Right hindlimb (tissue), 1 donor: ENCODE results near the gene GAREM1.
A peak's percentile ranks its signal among the peaks of the same experiment; 100 is the strongest.

Source experiments
- DNase-seq: peaks from one replicate; pipeline ENCODE4 v3.0.0-alpha.2; 2018

Gene GAREM1

GRCh38 chr18:32422978-32423740, 47.5 kb downstream of the GAREM1 start:
- DNase-seq = no peak

- DNase-seq = peak; percentile 35
These were observed 48.5 kb downstream of the GAREM1 start for GRCh38 chr18:32422201-32422600.

GRCh38 chr18:32420084-32420750, 50.5 kb downstream of the GAREM1 start:
- DNase-seq = no peak

DNA sequence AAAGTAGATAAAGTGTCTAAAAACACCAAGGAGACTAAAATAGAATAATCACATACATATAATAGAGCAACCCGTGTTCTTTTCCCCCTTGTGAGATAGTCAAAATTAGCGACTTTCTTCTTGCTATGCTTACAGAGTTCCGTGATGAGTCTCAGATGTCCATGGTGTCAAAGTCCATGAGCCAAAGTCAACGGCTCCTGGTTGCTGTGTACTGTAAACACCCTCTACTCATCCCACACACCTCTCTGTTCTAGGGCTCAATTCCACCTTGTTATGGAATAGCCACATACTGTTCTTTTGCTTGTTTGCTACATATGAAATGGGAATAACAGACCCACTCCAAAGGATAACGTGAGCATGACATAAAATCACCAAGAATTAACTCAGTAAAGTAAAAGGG, 52.5 kb downstream of the GAREM1 start:
- no peak for DNase-seq

- no peak for DNase-seq
These were observed 65.1 kb downstream of the GAREM1 start for GRCh38 chr18:32405588-32405987.

DNA sequence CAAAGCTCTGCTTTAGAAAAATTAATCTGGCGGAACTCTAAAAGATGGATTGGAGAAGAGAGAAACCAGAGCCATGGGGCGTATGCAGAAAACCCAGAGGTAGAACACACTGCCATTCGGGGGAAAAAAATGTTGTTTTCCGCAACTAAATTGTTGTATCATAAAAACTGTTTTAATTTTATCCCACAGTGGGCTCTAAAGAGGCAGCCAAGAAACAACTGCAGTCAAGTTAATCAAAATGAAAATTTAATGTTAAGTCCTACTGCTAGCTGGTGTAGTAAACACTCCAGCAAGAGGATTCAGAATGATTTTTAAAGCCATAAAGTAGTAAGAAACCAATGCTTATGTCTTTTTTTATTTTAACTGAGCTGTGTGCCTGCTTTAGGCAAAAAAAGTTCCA, 69.1 kb downstream of the GAREM1 start:
- DNase-seq = no peak

- DNase-seq = no peak
These were observed 77.3 kb downstream of the GAREM1 start for GRCh38 chr18:32393407-32393806.

- DNase-seq = no peak
These were observed 79.6 kb downstream of the GAREM1 start for GRCh38 chr18:32391126-32391525.

GRCh38 chr18:32389858-32390257, 80.8 kb downstream of the GAREM1 start:
- no peak for DNase-seq

DNA sequence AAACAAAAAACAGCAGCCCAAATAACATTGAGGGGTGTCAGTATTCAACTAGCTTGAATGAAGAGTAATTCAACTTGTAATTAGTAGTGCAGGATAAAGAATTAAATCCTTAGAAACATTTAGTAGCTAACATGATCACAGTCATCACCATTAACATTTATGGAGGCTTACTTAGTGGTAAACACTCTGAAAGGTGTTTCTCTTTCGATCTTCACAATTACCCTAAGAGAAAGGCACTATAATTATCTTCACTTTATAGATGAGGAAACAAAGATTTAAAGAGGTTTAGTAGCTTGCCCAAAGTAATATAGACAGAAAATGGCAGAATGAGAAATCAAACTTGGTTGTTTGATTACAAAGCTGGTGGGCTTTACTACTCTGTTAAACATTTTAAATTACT, 81.5 kb downstream of the GAREM1 start:
- no peak for DNase-seq

DNA sequence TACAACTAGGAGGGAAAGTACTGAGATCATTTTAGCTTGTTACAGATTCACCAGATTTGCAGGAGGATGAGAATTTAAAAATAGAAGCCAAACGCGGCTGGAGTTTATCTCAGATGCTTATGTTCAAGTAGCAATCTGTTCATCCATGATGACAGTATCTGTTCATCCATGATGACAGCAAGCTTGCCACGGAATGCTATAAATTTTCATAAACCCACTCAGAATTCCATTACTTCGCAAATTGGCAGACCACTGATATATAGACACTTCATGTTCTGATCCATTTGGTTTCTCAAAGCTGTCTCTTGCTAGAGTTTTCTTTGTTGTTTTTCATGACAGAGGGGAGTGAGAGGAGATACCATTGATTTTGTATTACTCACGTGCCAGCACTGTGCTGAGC, 84.2 kb downstream of the GAREM1 start:
- no peak for DNase-seq

GRCh38 chr18:32383050-32383819, 87.4 kb downstream of the GAREM1 start:
- DNase-seq = no peak

DNA sequence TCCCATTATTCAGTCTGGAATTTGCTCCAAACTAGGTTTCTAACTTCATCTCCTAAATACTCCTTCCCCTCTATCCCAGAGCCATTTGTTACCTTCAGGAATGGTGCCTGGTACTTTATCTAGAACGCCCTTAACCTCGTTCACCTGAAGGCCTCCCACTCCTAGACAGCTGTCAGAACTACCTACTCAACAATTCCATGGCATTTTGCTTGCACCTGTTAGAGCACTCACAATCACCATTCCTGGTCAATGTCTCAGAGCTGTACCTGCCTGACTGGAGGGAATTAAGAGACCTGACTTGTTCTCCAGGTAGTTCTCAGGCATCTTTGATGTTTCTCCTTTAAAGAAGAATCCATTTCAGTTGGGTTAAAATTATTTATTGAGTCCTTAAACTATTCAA, 88.9 kb downstream of the GAREM1 start:
- DNase-seq = no peak

GRCh38 chr18:32380559-32380958, 90.1 kb downstream of the GAREM1 start:
- DNase-seq = no peak

GRCh38 chr18:32379891-32380290, 90.8 kb downstream of the GAREM1 start:
- no peak for DNase-seq

DNA sequence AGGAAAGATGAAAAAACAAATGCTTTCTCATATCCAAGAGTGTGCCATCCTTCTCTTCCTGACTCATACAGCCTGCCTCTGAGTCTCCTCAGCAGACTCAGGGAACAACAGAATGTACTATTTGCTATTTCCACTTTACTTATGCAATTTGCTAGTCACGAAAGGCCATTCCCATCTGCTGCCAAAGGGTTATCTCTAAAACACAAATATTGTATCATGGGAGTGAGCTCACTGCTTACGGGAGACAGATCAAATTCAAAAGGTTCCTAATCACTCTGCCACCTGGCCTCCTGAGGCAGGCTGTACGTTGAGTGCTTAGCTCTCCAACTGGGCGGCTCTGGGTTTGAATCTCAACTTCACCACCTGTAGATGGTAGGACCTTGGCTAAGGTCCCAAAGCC, 92.0 kb downstream of the GAREM1 start:
- no peak for DNase-seq

GRCh38 chr18:32373995-32374394, 96.7 kb downstream of the GAREM1 start:
- DNase-seq = no peak

GRCh38 chr18:32373505-32373904, 97.2 kb downstream of the GAREM1 start:
- DNase-seq = no peak

GRCh38 chr18:32372381-32373061, 98.2 kb downstream of the GAREM1 start:
- no peak for DNase-seq

DNA sequence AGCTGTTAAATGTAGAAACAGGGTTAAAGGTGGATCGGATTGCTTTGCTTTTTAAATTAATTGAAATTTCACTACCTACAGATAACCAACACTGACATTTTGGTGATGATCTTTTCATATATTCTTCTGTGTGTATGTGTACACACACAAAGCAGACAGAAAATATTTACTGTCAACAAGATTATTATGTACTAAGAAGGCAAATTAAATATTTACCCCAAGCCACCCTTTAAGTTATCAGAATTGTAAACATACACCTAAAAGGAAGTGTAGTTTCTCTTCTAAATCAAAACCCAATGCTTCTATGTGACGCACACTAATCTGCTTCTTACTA, 98.7 kb downstream of the GAREM1 start:
- DNase-seq = no peak

GRCh38 chr18:32371384-32371783, 99.3 kb downstream of the GAREM1 start:
- no peak for DNase-seq

GRCh38 chr18:32368991-32369390, 101.7 kb downstream of the GAREM1 start:
- no peak for DNase-seq

GRCh38 chr18:32368170-32368569, 102.5 kb downstream of the GAREM1 start:
- no peak for DNase-seq
